H1 (cell line): ENCODE data around the gene FADS2. TPM values are rescaled to one million over a fixed set of nuclear protein-coding genes. Genes with fewer than 3 reads are reported as not detected.

Experiments used
- ATF3 ChIP-seq: IDR thresholded peaks from 2 replicates; pipeline ENCODE4 v1.6.1; 2011; ENCODE audit warnings: low read depth, mild to moderate bottlenecking, low read length; ENCODE audit not compliant: insufficient read depth
- BACH1 ChIP-seq: IDR thresholded peaks from 2 replicates; pipeline ENCODE4 v1.6.1; 2012; ENCODE audit warnings: low read length, improper control_type of control experiment
- CHD7 ChIP-seq: fragments of 300-600 bp; sonication (generic); IDR thresholded peaks from 2 replicates; pipeline ENCODE4 v1.7.1; 2012; ENCODE audit warnings: low read length, moderate library complexity, mild to moderate bottlenecking, inconsistent platforms; ENCODE audit not compliant: insufficient replicate concordance
- E2F6 ChIP-seq: IDR thresholded peaks from 2 replicates; pipeline ENCODE4 v1.6.1; 2012; ENCODE audit warnings: inconsistent platforms
- EZH2 ChIP-seq: fragments of 200-600 bp; sonication (generic); IDR thresholded peaks from 2 replicates; pipeline ENCODE4 v1.7.1; 2012; ENCODE audit warnings: low read depth, mild to moderate bottlenecking, moderate library complexity, low read length, inconsistent platforms; ENCODE audit not compliant: severe bottlenecking
- GABPA ChIP-seq: IDR thresholded peaks from 2 replicates; pipeline ENCODE4 v1.6.1; 2011; ENCODE audit warnings: mild to moderate bottlenecking, low read length, moderate library complexity, borderline replicate concordance; ENCODE audit not compliant: insufficient read depth
- NRF1 ChIP-seq: IDR thresholded peaks from 2 replicates; pipeline ENCODE4 v1.6.1; 2011; ENCODE audit warnings: mild to moderate bottlenecking, low read depth, low read length, improper control_type of control experiment
- RBBP5 ChIP-seq: IDR thresholded peaks from 2 replicates; pipeline ENCODE4 v1.7.1; 2012; ENCODE audit warnings: low read depth, mild to moderate bottlenecking, inconsistent platforms, low read length, moderate library complexity, borderline replicate concordance
- polyA plus RNA-seq, 7 experiments: library from polyadenylated mRNA; depleted of rRNA in 3 of 7; stranded (reverse) in 5 of 7; unstranded in 2 of 7; fragments of >200 nt in 5 of 7; fragments of 200-250 nt in 2 of 7; gene quantifications; 1 replicate in 5 of 7; 2 replicates in 1 of 7; 4 replicates in 1 of 7; pipeline versions ENCODE4 v1.2.1 to v1.2.3, GENCODE V29; 2011 to 2013; ENCODE audit warnings: missing spikeins in 2 of 7, mixed read lengths in 2 of 7
- total RNA-seq: library from RNA; stranded (reverse); fragmentation: NEBNext Ultra II Directional; extraction: Animal tissue kit (Norgen Biotek cat#: 25700); gene quantifications from 2 replicates; pipeline ENCODE4 v1.2.1, GENCODE V29; 2021

Gene FADS2
- total and polyA plus RNA-seq, 2 of the 8 experiments (the other 6 are each of a cell fraction or from before 2014, with no cell fraction given), result 499 to 701 TPM

- no peak for TF ChIP-seq CHD7
- TF ChIP-seq E2F6, result no peak
- TF ChIP-seq GABPA, result no peak
- no peak for TF ChIP-seq RBBP5
- no peak for TF ChIP-seq BACH1
- no peak for TF ChIP-seq EZH2
- no peak for TF ChIP-seq ATF3
- no peak for TF ChIP-seq NRF1
Measured at GRCh38 chr11:61869708-61870451, 41.8 kb downstream of the FADS2 start (continued).
